ENCODE data around the gene SELENOP. TPM values are rescaled to one million over a fixed set of nuclear protein-coding genes. Genes with fewer than 3 reads are reported as not detected.

Gene SELENOP, protein sequence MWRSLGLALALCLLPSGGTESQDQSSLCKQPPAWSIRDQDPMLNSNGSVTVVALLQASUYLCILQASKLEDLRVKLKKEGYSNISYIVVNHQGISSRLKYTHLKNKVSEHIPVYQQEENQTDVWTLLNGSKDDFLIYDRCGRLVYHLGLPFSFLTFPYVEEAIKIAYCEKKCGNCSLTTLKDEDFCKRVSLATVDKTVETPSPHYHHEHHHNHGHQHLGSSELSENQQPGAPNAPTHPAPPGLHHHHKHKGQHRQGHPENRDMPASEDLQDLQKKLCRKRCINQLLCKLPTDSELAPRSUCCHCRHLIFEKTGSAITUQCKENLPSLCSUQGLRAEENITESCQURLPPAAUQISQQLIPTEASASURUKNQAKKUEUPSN
- 344 TPM for total RNA-seq

DNA sequence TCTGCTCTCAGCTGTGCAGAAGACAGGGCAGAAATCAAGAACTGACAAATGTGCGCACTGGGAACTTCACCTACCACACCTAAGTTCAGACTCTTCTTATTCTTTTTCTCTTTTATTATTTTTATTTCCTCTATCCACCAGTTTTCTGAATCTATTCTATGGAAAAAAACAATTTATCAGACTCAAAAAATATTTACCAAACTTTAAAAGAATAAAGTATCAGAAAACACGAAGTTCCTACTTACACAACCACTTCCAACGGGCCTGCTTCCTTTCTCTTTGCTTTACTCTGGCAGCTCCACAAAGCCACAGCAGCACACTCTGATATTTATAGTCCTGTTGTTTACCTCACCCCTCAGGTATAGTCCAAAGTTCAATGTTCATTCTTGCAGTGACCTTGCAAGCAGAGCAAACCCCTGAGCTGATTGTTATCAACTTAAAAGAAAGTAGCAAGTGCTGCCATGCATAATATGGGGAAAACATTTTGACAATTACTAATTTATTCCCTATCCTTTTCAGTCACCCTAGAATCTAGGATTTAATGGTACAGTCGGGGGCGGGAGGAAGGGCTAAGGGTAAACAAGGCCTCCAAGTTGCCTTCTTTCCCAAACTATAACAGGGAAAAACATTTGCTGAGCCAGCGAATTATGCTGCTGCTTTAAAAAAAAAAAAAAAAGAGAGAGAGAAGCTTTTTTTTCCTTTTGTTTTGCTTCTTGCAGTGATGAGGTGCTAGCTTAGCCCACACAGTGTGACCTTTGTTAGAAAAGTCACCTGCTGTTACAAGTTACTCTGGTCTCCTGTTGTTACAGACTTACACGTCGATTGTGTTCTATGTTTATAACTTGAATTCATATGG is at the start of gene SELENOP:
TSS of gene SELENOP (minus strand) at position 302 of the 856 bp plus-strand sequence. CDS start 3,539 bp downstream, outside the sequence.
- Histone ChIP-seq H3K4me3 (peak within 1 kb of the TSS; percentile 55 to 63), H3K27ac (peak within 1 kb of the TSS; percentile 87), H3K27me3 (no peaks in the 10 kb centered on the region), H3K9me3 (no peaks in the 10 kb centered on the region), H3K36me3 (peaks cover 0 to 10% of the 10 kb centered on the region in 2 donors), H3K4me1 (peaks cover 39% of the 10 kb centered on the region)
- intact Hi-C loops (cut with DNase I), result no loop called here
- TF ChIP-seq, protein P1, sequence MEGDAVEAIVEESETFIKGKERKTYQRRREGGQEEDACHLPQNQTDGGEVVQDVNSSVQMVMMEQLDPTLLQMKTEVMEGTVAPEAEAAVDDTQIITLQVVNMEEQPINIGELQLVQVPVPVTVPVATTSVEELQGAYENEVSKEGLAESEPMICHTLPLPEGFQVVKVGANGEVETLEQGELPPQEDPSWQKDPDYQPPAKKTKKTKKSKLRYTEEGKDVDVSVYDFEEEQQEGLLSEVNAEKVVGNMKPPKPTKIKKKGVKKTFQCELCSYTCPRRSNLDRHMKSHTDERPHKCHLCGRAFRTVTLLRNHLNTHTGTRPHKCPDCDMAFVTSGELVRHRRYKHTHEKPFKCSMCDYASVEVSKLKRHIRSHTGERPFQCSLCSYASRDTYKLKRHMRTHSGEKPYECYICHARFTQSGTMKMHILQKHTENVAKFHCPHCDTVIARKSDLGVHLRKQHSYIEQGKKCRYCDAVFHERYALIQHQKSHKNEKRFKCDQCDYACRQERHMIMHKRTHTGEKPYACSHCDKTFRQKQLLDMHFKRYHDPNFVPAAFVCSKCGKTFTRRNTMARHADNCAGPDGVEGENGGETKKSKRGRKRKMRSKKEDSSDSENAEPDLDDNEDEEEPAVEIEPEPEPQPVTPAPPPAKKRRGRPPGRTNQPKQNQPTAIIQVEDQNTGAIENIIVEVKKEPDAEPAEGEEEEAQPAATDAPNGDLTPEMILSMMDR (IDR thresholded peaks at IDR 0.05), result no peak
- TF ChIP-seq POLR2AphosphoS5 (IDR thresholded peaks at IDR 0.05; ENCODE audit: insufficient read depth in 1 of 2, low read depth in 1 of 2) (peak; percentile 35 to 66), POLR2A (IDR thresholded peaks at IDR 0.05) (peak in 1 of 2 donors; percentile 75)
- no peak for DNase-seq (ENCODE audit: extremely low spot score in 2 of 2)

DNA sequence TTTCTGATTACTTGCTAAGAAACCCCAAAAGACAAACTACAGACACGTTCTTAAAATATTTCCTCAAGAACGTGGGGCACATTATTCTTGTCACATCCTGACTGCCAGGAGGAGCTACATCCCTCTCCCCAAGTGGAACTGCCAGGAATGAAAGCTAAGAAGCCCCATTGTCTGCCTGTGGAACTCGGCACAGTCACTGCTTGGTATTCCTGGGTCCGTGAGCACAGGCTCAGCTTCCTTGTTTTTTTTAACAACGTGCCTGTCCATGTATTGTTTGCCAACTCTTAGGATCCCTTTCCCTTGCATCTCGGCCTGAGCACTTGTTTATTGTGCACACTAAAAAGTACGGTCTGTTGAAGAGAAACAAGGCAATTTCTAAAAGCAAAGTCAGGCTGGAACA is 47.0 kb upstream of the SELENOP start:
- no peak for TF ChIP-seq POLR2AphosphoS5 (IDR thresholded peaks at IDR 0.05; ENCODE audit: insufficient read depth in 1 of 2, low read depth in 1 of 2)
- TF ChIP-seq, protein P1 (IDR thresholded peaks at IDR 0.05), result no peak
- no peak for TF ChIP-seq POLR2A (IDR thresholded peaks at IDR 0.05)
- Histone ChIP-seq H3K36me3 (no peaks in the 10 kb centered on the region), H3K4me1 (peaks cover 41% of the 10 kb centered on the region), H3K9me3 (no peaks in the 10 kb centered on the region), H3K27ac (peak overlapping the region; percentile 63), H3K27me3 (no peaks in the 10 kb centered on the region), H3K4me3 (no peak overlapping the region)
- no peak for DNase-seq (ENCODE audit: extremely low spot score in 2 of 2)
- intact Hi-C loops (cut with DNase I), result no loop called here

DNA sequence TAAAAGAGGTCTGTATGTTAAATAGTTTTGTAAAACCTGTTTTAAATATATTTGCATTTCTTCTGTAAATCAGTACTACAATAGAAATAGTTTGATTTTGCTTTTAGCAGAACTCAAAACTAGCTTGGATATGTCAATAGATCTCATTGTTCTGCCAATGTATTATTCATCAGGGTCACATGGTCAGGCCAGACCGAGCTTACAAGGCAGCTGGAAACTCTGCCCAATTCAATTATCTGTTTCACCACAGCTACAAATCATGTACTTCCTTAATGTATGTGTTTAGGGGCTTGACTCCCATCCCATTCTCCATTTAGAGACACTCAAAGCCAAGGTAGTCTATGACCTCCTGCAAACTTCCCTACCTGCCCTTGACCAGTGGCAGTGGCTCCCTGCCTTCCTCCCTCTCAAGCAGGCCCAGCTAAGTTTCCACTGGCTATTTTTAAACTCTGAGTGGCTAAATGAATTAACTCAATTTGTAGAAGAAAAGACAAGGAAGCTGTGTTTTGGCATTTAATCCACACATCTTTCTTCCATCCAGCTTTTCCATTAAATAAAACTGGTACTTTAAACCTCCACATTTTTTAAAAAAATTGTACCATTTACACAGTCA is 46.4 kb upstream of the SELENOP start:
- peaks cover 43% of the 10 kb centered on the region for H3K4me1 ChIP-seq
- H3K4me3 ChIP-seq, result no peak overlapping the region
- no peak for DNase-seq (ENCODE audit: extremely low spot score in 2 of 2)
- H3K9me3 ChIP-seq, result no peaks in the 10 kb centered on the region
- H3K36me3 ChIP-seq, result no peaks in the 10 kb centered on the region
- peak overlapping the region; percentile 63 for H3K27ac ChIP-seq
- no peaks in the 10 kb centered on the region for H3K27me3 ChIP-seq
- intact Hi-C loops (cut with DNase I), result no loop called here
- TF ChIP-seq POLR2A (IDR thresholded peaks at IDR 0.05) (no peak), POLR2AphosphoS5 (IDR thresholded peaks at IDR 0.05; ENCODE audit: insufficient read depth in 1 of 2, low read depth in 1 of 2) (no peak)
- TF ChIP-seq, protein P1 (IDR thresholded peaks at IDR 0.05), result no peak

DNA sequence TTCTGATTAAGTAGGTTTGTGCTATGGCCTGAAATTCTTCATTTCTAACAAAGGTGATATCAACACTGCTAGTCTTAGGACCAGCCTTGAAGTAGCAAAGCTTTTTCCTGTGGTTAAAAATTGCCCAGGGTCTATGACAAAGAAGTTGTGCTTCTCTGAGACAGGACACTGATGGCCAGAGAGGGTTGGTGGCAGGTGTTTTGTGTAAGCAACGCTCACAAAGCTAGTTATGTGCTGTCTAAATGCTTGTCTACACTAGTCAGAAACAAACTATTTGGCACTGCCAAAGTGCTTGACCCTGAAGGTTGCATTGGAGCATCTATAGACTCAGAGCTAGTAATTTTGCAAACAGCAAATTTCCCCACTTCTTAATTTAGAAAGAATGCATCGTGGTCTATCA is 44.1 kb upstream of the SELENOP start:
- Histone ChIP-seq H3K4me3 (no peak overlapping the region), H3K36me3 (no peaks in the 10 kb centered on the region), H3K27me3 (no peaks in the 10 kb centered on the region), H3K4me1 (peaks cover 43% of the 10 kb centered on the region), H3K9me3 (no peaks in the 10 kb centered on the region), H3K27ac (no peak overlapping the region)
- DNase-seq (ENCODE audit: extremely low spot score in 2 of 2), result no peak
- intact Hi-C loops (cut with DNase I), result no loop called here
- TF ChIP-seq POLR2AphosphoS5 (IDR thresholded peaks at IDR 0.05; ENCODE audit: insufficient read depth in 1 of 2, low read depth in 1 of 2) (no peak), POLR2A (IDR thresholded peaks at IDR 0.05) (no peak)
- TF ChIP-seq, protein P1 (IDR thresholded peaks at IDR 0.05), result no peak
